OCI-LY3 (cell line): ENCODE results near the gene RAD51B.

Source experiments
- H2AFZ ChIP-seq: fragments of 200-600, 300-600 bp; shearing (Covaris generic); 2 replicates; pipeline ENCODE4 v1.6.0; 2014; ENCODE audit warnings: antibody characterized with exemption, low read depth, low read length
- H3K27ac ChIP-seq: fragments of 200-600, 300-600 bp; sonication (generic); 2 replicates; pipeline ENCODE4 v1.5.1; 2014; ENCODE audit warnings: mild to moderate bottlenecking, low read length, moderate library complexity, mixed read lengths
- H3K27me3 ChIP-seq: fragments of 200-600, 300-600 bp; sonication (generic); 2 replicates; pipeline ENCODE4 v1.6.1; 2014; ENCODE audit warnings: low read depth, low read length, mixed read lengths
- H3K36me3 ChIP-seq: fragments of 200-600, 300-600 bp; sonication (generic); replicated peaks from 2 replicates; pipeline ENCODE3; 2014; ENCODE audit warnings: low read depth, low read length, mixed read lengths
- H3K4me1 ChIP-seq: fragments of 300-600, 200-600 bp; sonication (generic); 2 replicates; pipeline ENCODE4 v1.6.1; 2014; ENCODE audit warnings: low read length, mixed read lengths
- H3K4me2 ChIP-seq: fragments of 200-600, 300-600 bp; sonication (generic); 2 replicates; pipeline ENCODE4 v1.6.1; 2014; ENCODE audit warnings: low read length, mixed read lengths
- H3K4me3 ChIP-seq: fragments of 300-600, 200-600 bp; sonication (generic); 2 replicates; pipeline ENCODE4 v1.5.1; 2014; ENCODE audit warnings: antibody characterized with exemption, mild to moderate bottlenecking, low read length, moderate library complexity
- H3K79me2 ChIP-seq: fragments of 300-600, 200-600 bp; shearing (Covaris generic); 2 replicates; pipeline ENCODE4 v1.6.1; 2014; ENCODE audit warnings: mild to moderate bottlenecking, low read length, mixed read lengths
- H3K9ac ChIP-seq: fragments of 300-600, 200-600 bp; shearing (Covaris generic); 2 replicates; pipeline ENCODE4 v1.6.0; 2014; ENCODE audit warnings: mild to moderate bottlenecking, low read length, moderate library complexity
- H3K9me3 ChIP-seq: fragments of 200-600, 300-600 bp; shearing (Covaris generic); 2 replicates; pipeline ENCODE4 v1.6.1; 2014; ENCODE audit warnings: low read length, mixed read lengths; ENCODE audit not compliant: insufficient read depth
- H4K20me1 ChIP-seq: fragments of 200-600, 300-600 bp; sonication (generic); 2 replicates; pipeline ENCODE4 v1.6.1; 2016; ENCODE audit warnings: low read length, mixed read lengths; ENCODE audit not compliant: insufficient read depth
- EZH2phosphoT487 ChIP-seq: fragments of 200-600 bp; shearing (Covaris generic); IDR thresholded peaks from 2 replicates; pipeline ENCODE4 v1.6.1; 2018; ENCODE audit warnings: antibody characterized with exemption, mixed run types, low read depth
- TF ChIP-seq, protein P1 (sequence below): fragments of 200-600, 300-600 bp; sonication (generic); IDR thresholded peaks from 2 replicates; pipeline ENCODE4 v1.5.1; 2014; ENCODE audit warnings: antibody characterized with exemption, low read length, low read depth

RAD51B gene

DNA sequence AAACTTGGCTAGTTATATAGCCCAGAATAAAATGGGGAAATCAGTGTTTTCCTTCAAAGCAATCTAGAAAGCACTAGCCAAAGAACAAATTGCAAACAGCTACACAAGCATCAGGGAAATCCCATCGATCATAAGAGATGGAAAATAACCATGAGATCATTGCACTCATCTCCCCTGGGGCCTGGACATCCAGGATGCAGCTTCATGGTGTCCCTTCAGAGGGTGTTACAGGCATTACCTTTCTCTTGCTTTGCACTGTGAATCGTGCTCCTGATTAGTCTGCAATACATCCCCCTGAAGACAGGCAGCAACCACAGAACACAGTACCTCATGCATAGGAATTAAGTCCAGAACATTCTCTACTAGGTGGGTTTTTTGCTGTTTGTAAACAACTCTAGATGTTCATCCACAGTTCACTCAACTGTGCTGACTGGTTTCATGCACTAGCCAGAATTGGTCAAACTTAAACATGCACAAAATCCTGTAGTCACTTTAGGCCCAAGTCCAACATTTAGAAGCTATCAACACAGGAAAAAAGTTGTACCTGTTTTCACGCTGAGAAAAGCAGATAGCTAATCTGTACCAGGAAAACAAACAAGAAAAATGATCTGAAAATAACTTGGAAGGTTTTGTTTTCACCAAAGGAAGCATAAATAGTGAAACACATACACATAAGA lies 853.2 kb downstream of the RAD51B start:
- H3K9ac ChIP-seq = no peak overlapping the region

DNA sequence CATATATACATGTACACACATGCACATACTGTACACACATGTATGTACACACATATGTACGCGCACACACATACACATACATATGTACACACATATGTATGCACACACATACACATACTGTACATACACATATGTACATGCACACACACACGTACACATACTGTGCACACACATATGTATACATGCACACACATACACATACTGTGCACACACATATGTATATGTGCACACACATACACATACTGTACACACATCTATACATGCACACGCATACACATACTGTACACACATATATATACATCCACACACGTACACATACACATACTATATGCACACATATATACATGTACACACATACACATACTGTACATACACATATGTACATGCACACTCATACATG lies 853.9 kb downstream of the RAD51B start:
- TF ChIP-seq, protein P1, sequence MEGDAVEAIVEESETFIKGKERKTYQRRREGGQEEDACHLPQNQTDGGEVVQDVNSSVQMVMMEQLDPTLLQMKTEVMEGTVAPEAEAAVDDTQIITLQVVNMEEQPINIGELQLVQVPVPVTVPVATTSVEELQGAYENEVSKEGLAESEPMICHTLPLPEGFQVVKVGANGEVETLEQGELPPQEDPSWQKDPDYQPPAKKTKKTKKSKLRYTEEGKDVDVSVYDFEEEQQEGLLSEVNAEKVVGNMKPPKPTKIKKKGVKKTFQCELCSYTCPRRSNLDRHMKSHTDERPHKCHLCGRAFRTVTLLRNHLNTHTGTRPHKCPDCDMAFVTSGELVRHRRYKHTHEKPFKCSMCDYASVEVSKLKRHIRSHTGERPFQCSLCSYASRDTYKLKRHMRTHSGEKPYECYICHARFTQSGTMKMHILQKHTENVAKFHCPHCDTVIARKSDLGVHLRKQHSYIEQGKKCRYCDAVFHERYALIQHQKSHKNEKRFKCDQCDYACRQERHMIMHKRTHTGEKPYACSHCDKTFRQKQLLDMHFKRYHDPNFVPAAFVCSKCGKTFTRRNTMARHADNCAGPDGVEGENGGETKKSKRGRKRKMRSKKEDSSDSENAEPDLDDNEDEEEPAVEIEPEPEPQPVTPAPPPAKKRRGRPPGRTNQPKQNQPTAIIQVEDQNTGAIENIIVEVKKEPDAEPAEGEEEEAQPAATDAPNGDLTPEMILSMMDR = no peak
- no peak for TF ChIP-seq EZH2phosphoT487
- Histone ChIP-seq H3K27me3 (no peaks in the 10 kb centered on the region), H3K79me2 (no peaks in the 10 kb centered on the region), H3K36me3 (no peaks in the 10 kb centered on the region), H3K4me1 (peaks cover 16% of the 10 kb centered on the region), H3K9me3 (no peaks in the 10 kb centered on the region), H3K9ac (no peak overlapping the region), H2AFZ (no peak overlapping the region), H4K20me1 (no peaks in the 10 kb centered on the region), H3K27ac (no peak overlapping the region), H3K4me2 (no peak overlapping the region), H3K4me3 (no peak overlapping the region)

More for the DNA sequence above, 853.2 kb downstream of the RAD51B start:
- Histone ChIP-seq H3K4me1 (peaks cover 16% of the 10 kb centered on the region), H4K20me1 (no peaks in the 10 kb centered on the region), H3K4me2 (no peak overlapping the region), H3K27me3 (no peaks in the 10 kb centered on the region), H2AFZ (no peak overlapping the region), H3K36me3 (no peaks in the 10 kb centered on the region), H3K27ac (no peak overlapping the region), H3K9me3 (no peaks in the 10 kb centered on the region), H3K4me3 (no peak overlapping the region), H3K79me2 (no peaks in the 10 kb centered on the region)
- TF ChIP-seq, protein P1 = no peak

DNA sequence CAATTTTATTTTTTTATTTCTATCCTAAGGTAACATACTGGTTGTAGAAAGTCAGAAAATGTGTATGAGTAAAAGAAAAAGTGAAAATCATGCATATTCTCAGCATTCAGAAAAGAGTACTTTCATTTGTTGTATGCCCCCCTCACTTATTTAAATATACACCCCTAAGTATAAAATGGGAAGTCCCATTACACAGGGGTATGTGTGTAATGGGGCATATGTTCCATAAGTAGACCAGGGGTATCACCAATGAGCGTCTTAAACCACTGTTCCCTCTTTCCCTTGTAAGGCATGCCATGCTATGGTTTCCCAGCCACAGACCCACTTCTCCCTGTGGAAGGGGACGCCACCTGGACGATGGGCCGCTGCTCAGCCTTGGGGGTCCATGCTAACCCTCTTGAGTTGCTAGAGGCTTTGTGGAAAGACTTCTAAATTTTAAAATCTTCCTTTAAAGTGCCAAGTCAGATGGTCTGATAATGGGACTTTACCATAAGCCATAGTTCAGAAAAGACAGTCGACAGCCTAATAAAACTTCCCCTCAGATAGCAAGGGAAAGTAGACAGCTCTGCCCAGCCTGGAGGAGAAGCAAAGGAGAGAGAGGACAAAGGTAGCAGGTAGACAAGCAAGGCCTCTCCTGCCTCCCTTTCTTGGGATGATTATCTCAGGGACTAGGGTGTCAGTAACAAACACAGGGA lies 855.1 kb downstream of the RAD51B start:
- no peak overlapping the region for H3K9ac ChIP-seq

DNA sequence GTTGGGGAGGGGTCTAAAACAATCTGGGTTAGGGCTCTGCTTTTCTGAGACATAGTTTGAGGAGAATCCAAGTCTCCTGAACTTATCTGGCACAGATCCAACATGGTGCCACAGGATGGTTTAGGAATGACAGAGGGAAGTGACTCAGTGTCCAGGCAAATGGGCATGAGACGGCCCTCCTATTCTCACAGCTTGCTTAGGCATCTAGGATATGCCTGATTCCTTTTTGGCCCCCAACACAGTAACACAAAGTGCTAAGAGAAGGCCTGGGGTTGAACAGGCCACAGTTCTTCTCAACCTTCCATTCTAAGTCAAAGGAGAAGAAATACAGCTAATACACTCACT lies 855.6 kb downstream of the RAD51B start:
- no peaks in the 10 kb centered on the region for H3K36me3 ChIP-seq
- H3K4me3 ChIP-seq = no peak overlapping the region
- TF ChIP-seq, protein P1 = no peak
- TF ChIP-seq EZH2phosphoT487 = no peak
- no peaks in the 10 kb centered on the region for H3K9me3 ChIP-seq
- H2AFZ ChIP-seq = no peak overlapping the region
- no peaks in the 10 kb centered on the region for H3K27me3 ChIP-seq
- no peaks in the 10 kb centered on the region for H3K79me2 ChIP-seq
- H4K20me1 ChIP-seq = no peaks in the 10 kb centered on the region
- H3K9ac ChIP-seq = no peak overlapping the region
- peaks cover 23% of the 10 kb centered on the region for H3K4me1 ChIP-seq
- no peak overlapping the region for H3K4me2 ChIP-seq
- no peak overlapping the region for H3K27ac ChIP-seq

More for the DNA sequence above, 855.1 kb downstream of the RAD51B start:
- Histone ChIP-seq H3K4me3 (no peak overlapping the region), H3K79me2 (no peaks in the 10 kb centered on the region), H2AFZ (no peak overlapping the region), H3K27me3 (no peaks in the 10 kb centered on the region), H3K27ac (no peak overlapping the region), H3K36me3 (no peaks in the 10 kb centered on the region), H3K4me2 (0 out of 2 replicates have a peak overlapping the region, but pooled peaks have one; percentile 4), H4K20me1 (no peaks in the 10 kb centered on the region), H3K9me3 (no peaks in the 10 kb centered on the region), H3K4me1 (peaks cover 18% of the 10 kb centered on the region)
- TF ChIP-seq EZH2phosphoT487 = no peak
- TF ChIP-seq, protein P1 = no peak
